ENCODE results near the gene WWC2.
"Not testable (repeated sequence)": the region's sequence is repeated elsewhere in the genome, so short reads cannot be mapped to it uniquely, and the experiment has no call there.

WWC2 gene

DNA sequence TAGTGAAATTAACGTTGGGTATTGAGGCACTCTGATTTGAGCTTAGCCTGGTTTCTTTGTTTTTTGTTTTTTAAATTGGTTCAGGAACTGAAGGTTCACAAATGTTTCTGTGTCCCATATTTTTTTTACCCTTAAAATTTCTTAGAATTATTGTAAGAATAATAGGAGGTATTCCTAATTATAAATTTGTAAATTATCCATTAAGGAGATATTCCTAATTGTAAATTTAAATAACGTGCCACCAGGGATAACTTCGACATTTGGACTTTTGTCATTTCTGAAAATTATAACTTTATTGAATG lies 1.2 kb downstream of the WWC2 start:
- DNase-seq (ENCODE audit: low read depth in 2 of 2, low spot score in 1 of 2), result no peak

DNA sequence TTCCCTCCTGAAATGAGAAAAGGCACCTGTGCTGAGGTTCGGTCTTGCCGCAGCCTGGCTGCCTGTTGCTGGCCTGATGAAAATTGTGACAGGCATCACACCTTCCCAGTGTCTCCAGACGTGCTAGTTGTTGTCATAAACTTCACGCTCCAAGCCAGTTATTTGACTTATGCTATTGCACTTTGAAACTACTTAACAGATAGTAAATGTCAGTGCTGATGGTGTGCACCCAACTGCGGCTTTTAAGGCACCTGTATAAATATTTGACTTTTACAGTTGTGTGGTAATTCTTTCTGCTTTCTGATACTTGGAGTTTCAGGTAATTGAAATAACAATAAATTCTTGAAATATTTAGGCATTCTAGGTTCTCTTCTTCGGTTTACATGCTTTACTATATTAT lies 1.8 kb downstream of the WWC2 start:
- DNase-seq (ENCODE audit: low read depth in 2 of 2, low spot score in 1 of 2), result no peak

DNA sequence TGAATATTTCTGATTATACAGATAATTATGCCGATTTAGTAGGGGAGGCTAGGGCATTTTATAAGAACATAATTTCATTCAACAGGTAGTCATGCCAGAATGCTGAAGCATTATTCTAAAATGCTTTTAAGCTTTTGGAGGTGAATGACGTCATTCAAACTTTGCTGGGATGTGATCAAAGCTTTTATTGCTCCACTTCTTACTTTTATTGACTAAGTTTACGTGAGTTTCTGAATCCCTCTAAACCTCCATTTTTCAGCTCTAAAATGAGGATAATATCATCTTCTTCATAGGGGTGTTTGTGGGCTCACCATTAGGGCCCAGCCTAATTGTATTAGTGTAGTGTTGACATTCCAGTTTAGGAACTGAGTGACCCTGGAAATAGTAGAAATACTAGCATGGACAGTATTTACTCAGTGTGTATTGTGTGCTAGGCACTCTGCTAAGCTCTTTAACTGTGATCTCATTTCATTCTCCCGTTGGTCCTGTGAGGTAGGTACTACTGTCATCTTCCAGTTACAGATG lies 3.0 kb downstream of the WWC2 start:
- DNase-seq (ENCODE audit: low read depth in 2 of 2, low spot score in 1 of 2), result no peak

DNA sequence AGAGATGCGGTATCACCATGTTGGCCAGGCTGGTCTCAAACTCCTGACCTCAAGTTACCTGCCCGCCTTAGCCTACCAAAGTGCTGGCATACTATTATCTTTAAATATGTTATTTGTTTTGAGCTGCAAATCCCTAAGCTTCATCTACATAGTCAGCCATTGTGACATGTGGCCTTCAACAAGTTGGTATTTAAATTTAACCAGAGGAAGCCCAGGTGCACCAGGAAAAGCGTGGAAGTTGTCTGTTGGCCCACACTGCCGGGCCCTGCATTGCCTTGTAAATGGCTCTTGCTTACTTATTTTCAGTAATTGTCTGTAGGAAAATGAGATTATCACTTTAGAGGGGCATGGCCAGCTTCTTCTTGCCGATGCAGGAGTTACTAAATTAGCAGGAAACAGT lies 6.0 kb downstream of the WWC2 start:
- no peak for DNase-seq (ENCODE audit: low read depth in 2 of 2, low spot score in 1 of 2)

DNA sequence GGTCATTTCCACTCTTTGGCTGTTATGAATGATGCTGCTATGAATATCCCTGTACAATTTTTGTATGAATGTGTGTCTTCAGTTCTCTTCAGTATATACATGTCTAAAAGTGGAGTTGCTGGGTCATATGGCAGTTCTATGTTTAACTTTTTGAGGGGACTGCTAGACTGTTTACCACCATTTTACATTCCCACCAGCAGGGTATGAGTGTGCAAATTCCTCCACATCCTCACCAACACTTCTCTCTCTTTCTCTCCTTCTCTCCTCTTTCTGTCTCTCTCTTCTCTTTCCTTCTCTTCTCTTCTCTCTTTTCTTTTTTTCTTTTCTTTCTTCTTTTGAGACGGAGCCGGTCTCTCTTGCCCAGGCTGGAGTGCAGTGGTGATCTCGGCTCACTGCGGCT lies 7.8 kb downstream of the WWC2 start:
- no peak for DNase-seq (ENCODE audit: low read depth in 2 of 2, low spot score in 1 of 2)

DNA sequence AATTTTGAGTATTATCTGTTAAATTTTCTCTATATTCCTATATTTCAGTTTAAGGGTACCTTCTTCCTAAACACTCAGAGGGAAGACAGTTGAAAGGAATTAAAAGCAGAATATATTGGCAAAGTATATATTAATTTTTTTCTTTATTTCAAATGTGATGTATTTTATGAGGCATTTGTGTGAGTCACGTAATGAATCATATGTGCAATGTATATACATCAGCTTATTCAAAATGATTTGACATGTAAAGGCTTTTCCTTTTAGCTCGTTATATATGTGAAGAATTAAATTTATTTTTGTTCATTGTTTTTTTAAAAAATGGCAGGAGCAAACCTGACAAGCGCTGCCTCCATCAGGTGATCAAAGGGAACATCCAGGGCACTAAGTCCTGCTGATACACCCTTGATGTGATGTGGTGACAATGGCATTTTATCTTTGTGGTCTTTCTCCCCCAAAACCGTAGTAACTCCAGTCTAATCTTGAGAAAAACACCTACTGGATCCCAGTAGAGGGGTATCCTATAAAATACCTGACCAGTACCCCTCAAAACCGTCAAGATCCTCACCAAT lies 8.9 kb downstream of the WWC2 start:
- no peak for DNase-seq (ENCODE audit: low read depth in 2 of 2, low spot score in 1 of 2)

DNA sequence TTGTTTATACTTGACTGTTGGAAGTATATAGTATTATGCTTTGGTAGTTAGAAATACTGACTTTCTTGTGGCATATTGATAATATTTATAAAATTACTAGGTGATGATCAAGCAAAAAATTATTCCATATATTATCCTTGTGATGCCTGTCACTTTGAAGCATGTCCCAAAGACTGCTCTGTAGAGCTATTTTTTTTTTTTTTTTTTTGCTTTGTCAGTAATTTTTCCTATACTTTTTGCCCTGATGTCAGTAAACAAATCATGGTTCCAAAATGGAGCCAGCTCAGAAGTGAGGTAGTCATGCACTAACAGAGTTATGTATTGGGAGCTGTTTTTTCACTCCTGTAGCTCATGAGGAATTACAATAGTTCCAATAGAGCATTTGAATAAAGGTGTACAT lies 11.2 kb downstream of the WWC2 start:
- DNase-seq (ENCODE audit: low read depth in 2 of 2, low spot score in 1 of 2), result no peak

DNA sequence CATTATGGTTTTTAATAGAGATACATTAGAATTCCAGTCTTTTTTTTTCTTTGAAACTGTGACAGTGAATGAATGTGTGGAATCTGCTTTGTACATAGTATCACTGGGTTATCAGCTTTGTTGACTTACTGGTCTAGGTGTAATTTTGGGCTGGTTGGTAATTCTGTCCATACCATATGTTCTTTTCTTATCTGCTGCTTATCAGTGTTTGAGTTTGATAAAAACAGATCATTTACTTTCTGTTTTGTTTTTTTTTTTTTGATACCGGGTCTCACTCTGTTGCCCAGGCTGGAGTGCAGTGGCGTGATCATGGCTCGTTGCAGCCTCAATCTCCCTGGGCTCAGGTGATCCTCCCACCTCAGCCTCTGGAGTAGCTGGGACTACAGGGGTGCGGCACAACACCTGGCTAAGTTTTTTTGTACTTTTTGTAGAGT lies 12.4 kb downstream of the WWC2 start:
- DNase-seq (ENCODE audit: low read depth in 2 of 2, low spot score in 1 of 2), result no peak

DNA sequence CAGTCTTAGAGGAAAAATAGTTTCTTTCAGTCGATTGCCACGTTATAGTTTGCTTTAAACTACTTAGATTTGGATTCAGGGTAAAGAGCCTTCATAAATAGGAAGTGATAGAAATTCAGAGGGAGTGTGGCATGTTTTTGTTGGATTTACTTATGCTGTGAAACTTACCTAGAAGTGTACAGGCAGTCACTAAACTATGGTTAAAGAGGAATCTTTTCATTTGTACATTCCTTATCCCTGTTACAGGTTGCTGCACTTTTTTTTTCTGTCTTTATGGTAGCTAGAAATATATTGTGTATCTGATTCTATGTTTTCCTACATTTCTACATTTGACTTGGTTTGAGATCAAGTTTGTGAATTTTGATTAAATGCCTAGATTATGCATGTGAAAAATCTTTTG lies 19.1 kb downstream of the WWC2 start:
- no peak for DNase-seq (ENCODE audit: low read depth in 2 of 2, low spot score in 1 of 2)

DNA sequence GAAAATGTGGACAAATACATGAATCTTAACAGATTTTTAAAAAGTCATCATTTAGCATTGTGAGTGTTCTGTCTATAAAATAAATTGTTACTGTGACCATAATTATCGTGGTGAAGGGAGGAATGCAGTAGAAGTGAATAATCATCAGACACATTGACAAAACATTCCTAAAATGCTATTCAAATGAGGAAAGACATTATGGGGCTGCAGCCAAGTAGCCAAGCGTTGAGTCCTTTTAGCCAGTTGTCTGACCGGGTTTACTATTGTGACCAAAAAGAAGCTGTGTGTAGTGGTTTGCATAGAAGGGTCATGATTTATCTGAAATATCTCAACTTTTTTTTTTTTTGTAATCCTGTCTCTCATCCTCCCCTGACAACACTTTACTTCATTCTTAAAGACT lies 19.5 kb downstream of the WWC2 start:
- no peak for DNase-seq (ENCODE audit: low read depth in 2 of 2, low spot score in 1 of 2)

DNA sequence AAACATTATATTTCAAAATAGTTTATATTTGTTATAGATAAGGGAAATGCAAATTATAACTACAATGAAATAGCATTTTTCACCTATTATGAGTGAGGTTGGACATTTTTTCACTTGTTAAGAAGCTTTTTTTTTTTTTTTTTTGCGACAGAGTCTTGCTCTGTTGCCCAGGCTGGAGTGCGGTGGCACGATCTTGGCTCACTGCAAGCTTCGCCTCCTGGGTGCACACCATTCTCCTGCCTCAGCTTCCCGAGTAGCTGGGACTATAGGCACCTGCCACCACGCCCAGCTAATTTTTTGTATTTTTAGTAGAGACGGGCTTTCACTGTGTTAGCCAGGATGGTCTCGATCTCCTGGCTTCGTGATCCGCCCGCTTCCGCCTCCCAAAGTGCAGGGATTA lies 22.6 kb downstream of the WWC2 start:
- not testable (repeated sequence) for DNase-seq (ENCODE audit: low read depth in 2 of 2, low spot score in 1 of 2)

DNA sequence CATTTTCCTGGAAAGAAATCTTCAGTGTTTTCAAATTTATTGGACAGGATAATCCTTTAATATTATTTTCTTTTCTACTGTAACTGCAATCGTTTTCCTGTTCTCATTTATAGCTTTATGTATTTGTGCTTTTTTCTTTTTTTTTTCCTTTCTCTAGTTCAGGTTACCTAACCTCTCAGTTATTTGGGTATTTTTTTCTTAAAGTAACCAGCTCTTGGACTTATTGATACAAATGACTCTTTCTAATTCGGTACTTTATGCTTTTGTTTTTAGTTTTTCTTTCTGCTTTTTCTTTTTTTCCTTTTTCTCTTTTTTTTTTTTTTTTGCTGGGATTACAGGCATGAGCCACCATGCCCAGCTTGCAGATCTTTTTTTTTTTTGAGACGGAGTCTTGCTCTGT lies 25.2 kb downstream of the WWC2 start:
- DNase-seq (ENCODE audit: low read depth in 2 of 2, low spot score in 1 of 2), result no peak

DNA sequence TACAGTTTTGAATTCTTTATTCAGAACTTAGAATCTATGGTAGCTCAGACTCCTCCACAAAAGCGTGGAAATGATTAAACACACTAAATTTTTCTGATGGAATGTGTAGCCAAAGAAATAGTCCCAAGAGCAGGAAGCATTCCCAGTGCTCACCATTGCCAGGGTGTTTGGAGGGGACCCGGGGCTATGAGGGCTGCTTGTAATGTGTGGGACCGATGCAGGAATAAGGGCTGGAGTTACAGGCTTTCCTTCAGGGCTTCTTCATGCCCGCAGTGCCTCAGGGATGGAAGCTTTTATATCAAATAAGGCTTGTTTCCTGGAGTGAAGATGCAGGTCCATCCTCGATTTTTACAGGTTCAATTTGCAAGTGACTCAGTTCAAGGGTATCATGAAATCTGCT lies 25.8 kb downstream of the WWC2 start:
- no peak for DNase-seq (ENCODE audit: low read depth in 2 of 2, low spot score in 1 of 2)

DNA sequence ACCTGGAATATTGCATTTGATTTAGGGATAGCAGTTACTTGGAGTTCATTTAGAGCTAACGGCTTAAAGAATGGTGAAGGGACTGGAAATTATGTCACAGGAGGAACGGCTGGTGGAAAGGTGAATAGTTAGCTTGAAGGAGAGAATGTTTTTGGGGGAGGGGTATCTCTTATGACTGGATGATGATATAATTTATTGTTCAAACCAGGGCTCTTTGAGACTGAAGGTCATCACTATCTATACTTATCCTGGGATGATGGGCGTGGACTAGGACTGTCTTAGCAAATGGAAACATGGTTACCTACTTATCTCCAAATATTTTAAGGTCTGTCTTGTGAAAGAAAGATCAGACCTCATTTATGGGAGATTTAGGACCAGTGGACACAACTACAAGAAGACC lies 30.1 kb downstream of the WWC2 start:
- DNase-seq (ENCODE audit: low read depth in 2 of 2, low spot score in 1 of 2), result no peak

DNA sequence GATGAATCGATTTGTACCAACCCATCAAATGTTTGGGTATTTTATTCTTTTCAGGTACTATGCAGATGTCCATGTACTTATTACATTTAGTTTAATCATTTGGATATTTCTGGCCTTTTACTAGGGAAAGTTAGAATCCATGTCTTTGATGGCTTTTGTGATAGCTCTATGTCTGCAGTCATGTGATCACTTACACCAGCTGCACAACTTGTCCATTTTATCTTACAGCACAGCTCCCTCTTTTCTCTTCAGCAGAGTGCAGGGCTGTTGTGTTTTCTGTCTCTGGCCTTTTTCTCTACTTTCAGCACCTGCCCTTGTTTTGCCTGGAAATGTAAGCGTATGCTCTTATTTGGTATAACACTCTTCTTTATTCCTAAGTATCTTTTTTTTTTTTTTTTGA lies 30.6 kb downstream of the WWC2 start:
- DNase-seq (ENCODE audit: low read depth in 2 of 2, low spot score in 1 of 2), result no peak

DNA sequence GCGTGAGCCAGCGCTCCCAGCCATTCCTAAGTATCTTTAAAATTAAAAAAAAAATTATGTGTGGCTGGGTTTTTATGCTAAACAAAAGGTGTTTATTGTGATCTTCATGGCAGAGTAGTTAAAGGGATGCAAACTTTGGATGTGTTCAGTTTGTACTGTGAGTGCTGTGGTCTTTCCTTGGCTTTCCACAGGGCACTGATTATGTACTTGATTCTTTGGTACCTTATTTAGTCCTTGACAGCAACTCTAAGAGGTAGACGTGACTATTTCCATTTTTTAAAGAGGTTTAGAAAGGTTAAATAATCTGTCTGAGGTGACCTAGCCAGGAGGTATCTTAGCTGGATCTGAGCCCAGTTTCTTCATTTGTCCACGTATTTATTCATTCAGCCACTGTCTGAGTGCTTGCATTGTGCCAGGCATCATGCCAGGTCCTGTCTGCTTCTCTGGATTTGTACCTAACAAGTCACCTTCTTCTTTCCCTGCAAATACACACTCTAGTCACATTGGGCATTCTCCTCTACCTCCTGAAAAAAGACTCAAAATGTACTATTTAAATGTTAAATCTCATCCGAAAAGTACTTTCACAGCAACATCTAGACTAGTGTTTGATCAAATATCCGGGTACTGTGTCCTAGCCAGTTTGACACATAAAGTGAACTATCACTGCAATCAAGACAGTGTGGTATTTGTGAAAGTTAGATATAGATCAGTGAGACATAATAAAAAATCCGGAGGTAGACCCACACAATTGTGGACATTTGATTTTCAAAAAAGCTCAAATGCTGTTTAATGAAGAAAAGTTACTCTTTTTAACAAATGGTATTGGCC lies 31.5 kb downstream of the WWC2 start:
- no peak for DNase-seq (ENCODE audit: low read depth in 2 of 2, low spot score in 1 of 2)

DNA sequence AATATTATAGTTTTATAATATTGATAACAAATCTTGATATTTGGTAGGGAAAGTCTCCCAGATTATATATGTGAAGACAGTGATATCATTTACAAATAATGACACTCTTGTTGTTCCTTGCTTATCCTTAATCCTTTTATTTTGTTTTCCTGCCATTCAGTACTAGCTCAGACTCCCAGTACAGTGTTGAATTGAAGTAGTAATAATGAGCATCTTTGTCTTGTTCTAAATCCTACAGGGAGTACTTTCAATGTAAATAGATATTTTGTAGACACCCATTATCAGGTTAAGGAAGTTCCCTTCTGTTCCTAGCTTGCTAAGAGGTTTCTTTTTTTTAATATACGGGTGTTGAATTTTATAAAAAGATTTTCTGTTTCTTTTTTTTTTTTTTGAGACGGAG lies 33.0 kb downstream of the WWC2 start:
- no peak for DNase-seq (ENCODE audit: low read depth in 2 of 2, low spot score in 1 of 2)

DNA sequence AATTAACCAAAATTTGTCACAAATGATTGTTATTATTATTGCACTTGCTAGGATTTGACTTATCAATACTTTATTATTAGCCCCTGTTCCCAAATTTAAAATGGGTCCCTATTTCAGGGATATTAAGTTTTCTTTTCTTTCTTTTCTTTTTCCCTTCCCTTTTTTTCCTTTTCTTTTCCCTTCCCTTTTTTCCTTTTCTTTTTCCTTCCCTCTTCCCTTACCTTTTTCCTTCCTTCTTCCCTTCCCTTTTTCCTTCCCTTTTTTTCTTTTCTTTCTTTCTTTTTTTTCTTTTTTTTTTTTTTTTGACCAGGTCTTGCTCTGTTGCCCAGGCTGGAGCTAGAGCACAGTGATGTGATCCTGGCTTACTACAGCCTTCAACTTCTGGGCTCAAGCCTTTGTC lies 33.8 kb downstream of the WWC2 start:
- DNase-seq (ENCODE audit: low read depth in 2 of 2, low spot score in 1 of 2), result no peak

DNA sequence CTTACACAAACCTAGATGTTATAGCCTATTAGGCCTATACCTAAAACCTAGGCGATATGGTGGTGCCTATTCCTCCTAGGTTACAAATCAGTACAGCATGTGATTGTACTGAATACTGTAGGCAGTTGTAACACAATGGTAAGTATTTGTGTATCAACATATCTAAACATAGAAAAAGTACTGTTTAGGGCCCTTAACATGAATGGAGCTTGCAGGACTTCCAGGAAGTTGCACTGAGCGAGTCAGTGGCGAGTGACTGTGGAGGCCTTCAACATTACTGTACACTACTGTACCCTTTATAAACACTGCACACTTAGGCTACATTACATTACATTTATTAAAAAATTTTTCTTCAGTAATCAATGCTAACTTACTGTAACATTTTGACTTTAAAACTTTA lies 37.8 kb downstream of the WWC2 start:
- no peak for DNase-seq (ENCODE audit: low read depth in 2 of 2, low spot score in 1 of 2)

DNA sequence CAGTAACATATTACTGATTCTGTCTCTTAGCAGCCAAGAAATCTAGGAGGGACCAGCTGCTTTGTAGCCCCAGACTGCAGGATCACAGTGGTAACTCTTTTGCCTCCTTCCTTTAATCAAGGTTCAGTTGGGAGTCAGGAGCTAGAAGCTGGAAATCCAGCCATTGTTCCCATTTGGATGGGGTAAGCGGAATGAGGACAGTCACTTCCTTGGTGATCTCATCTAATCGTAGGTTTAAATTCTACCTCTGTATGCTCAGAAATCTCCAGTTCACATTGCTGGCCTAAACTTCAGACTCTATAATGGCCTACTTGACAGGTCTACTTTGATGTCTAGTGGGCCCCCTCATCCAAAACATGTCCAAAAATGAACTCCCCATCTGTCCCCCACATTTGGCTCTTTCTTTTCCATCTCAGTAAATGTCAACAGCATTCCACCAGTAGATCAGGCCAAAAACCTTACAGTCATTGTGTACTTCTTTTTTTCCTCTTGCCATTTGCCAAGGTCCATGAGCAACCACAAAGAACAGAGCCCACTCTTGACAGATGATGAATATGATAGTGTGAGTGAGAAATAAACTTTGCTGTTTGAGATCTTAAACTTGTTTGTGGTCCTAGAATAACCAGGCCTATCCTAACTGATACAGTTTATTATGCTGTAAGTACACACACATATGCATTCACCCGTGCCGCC lies 40.1 kb downstream of the WWC2 start:
- DNase-seq (ENCODE audit: low read depth in 2 of 2, low spot score in 1 of 2), result no peak

DNA sequence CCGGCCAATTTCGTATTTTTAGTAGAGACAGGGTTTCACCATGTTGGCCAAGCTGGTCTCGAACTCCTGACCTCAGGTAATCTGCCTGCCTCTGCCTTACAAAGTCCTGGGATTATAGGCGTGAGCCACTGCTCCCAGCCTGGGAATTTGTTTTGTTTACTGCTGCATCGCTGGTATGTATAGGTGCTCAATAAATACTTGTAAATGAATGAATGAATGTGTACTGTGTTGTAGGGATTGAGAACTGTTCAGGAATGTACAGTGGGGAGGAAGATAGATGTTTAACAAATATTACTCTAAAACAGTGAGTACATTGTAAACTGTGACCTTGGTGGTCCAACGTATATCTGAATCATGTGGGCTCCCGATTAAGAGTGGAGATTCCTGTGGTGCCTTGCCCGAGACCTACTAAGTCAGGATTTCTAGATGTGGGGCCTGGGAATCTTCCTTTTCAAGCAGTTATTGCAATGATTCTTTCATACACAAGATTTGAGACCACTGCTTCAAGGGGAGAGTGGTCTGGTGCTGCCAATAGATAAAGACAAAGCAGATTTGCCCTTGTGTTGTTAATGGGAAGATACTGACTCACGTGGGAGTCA lies 41.0 kb downstream of the WWC2 start:
- no peak for DNase-seq (ENCODE audit: low read depth in 2 of 2, low spot score in 1 of 2)

DNA sequence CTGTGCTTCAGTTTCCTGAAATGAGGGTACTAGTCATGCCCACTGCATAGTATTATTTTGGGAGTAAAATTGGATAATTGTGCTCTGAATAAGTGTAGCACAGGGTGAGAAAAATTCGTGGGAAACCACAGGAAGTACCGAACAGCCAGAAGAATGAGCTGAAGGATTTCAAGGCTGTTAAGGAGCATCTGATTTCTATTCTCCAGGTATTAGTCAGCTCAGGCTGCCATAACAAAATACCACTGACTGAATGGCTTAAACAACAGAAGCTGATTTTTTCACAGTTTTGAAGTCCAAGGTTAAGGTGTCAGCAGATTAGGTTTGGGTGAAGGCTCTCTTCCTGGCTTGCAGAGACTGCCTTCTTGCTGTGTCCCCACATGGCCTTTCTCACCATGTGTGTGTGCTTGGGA lies 41.9 kb downstream of the WWC2 start:
- DNase-seq (ENCODE audit: low read depth in 2 of 2, low spot score in 1 of 2), result no peak
